Kidney epithelial cell (primary cell): ENCODE results near the gene MYL5. TPM values are rescaled to one million over a fixed set of nuclear protein-coding genes. Genes with fewer than 3 reads are reported as not detected.
A peak's percentile ranks its signal among the peaks of the same experiment; 100 is the strongest.

ENCODE experiments used
- DNase-seq: peaks from one replicate; pipeline ENCODE4 v3.0.0-alpha.2; 2010; ENCODE audit warnings: low read depth
- H3K27me3 ChIP-seq: 2 replicates; pipeline ENCODE4 v1.6.0; 2011; ENCODE audit warnings: low read length; ENCODE audit not compliant: control insufficient read depth, insufficient read depth
- H3K36me3 ChIP-seq: 2 replicates; pipeline ENCODE4 v1.5.1; 2011; ENCODE audit warnings: low read length; ENCODE audit not compliant: control insufficient read depth, insufficient read depth
- H3K4me3 ChIP-seq: 2 replicates; pipeline ENCODE4 v1.5.1; 2011; ENCODE audit warnings: low read depth, mild to moderate bottlenecking, control low read depth, low read length
- total RNA-seq: library from RNA; depleted of rRNA; stranded (reverse); fragments of >200 nt; gene quantifications from 2 replicates; pipeline ENCODE4 v1.2.3, GENCODE V29; 2015
- TF ChIP-seq, protein P1 (sequence below): IDR thresholded peaks from 2 replicates; pipeline ENCODE4 v1.5.1; 2011; ENCODE audit warnings: mild to moderate bottlenecking, moderate library complexity, low read length, control low read depth, inconsistent platforms; ENCODE audit not compliant: insufficient read depth, poor library complexity, severe bottlenecking

MYL5 gene
- total RNA-seq, 1 donor from 2014 or later: 7.8 TPM

GRCh38 chr4:700587-701264 lies 26.4 kb downstream of the MYL5 start:
- TF ChIP-seq, protein P1, sequence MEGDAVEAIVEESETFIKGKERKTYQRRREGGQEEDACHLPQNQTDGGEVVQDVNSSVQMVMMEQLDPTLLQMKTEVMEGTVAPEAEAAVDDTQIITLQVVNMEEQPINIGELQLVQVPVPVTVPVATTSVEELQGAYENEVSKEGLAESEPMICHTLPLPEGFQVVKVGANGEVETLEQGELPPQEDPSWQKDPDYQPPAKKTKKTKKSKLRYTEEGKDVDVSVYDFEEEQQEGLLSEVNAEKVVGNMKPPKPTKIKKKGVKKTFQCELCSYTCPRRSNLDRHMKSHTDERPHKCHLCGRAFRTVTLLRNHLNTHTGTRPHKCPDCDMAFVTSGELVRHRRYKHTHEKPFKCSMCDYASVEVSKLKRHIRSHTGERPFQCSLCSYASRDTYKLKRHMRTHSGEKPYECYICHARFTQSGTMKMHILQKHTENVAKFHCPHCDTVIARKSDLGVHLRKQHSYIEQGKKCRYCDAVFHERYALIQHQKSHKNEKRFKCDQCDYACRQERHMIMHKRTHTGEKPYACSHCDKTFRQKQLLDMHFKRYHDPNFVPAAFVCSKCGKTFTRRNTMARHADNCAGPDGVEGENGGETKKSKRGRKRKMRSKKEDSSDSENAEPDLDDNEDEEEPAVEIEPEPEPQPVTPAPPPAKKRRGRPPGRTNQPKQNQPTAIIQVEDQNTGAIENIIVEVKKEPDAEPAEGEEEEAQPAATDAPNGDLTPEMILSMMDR: no peak
- no peak overlapping the region for H3K4me3 ChIP-seq
- H3K27me3 ChIP-seq: peaks cover 2% of the 10 kb centered on the region
- no peak for DNase-seq
- H3K36me3 ChIP-seq: no peaks in the 10 kb centered on the region

DNA sequence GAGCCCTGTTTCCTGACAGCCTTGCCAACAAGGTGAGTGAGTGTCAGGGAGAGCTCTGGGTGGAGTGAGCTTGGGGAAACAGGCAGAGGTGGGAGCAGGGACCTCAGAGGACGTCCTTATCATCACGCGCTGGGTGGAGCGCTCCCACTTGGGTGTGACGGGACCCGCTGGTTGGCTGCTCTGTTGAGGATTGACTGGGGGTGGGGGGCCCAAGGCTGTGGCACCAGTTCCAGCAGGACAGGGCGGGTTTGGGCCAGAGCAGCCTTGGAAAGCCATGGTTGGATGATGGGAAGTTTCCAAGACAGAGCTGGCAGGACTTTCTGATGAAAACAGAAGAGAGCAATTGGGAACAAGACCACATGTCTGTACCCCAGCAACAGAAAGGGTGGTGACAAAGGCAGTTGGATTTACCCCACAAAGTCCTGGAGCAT lies 28.3 kb downstream of the MYL5 start:
- no peak for DNase-seq
- H3K4me3 ChIP-seq: no peak overlapping the region
- H3K36me3 ChIP-seq: no peaks in the 10 kb centered on the region
- H3K27me3 ChIP-seq: peaks cover 2% of the 10 kb centered on the region
- TF ChIP-seq, protein P1: no peak

- Histone ChIP-seq H3K4me3 (no peak overlapping the region), H3K27me3 (peaks cover 2% of the 10 kb centered on the region), H3K36me3 (peaks cover 1% of the 10 kb centered on the region)
- DNase-seq: no peak
- TF ChIP-seq, protein P1: no peak
These were observed 29.2 kb downstream of the MYL5 start for GRCh38 chr4:703336-704197.

GRCh38 chr4:704198-704891 lies 30.0 kb downstream of the MYL5 start:
- DNase-seq: no peak
- Histone ChIP-seq H3K27me3 (peaks cover 2% of the 10 kb centered on the region), H3K4me3 (no peak overlapping the region), H3K36me3 (peaks cover 1% of the 10 kb centered on the region)
- TF ChIP-seq, protein P1: no peak

DNA sequence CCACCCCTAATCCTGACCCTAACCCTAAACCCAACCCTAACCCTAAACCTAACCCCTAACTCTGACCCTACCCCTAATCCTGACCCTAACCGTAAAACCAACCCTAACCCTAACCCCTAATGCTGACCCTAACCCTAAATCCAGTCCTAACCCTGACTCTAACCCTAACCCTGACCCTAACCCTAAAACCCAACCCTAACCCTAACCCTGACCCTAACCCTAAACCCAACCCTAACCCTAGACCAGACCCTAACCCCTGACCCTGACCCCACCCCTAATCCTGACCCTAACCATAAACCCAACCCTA lies 30.6 kb downstream of the MYL5 start:
- Histone ChIP-seq H3K4me3 (peak overlapping the region; percentile 44), H3K36me3 (peaks cover 1% of the 10 kb centered on the region), H3K27me3 (peaks cover 2% of the 10 kb centered on the region)
- DNase-seq: no peak
- TF ChIP-seq, protein P1: no peak
